RWPE2 (cell line): ENCODE results near the gene PTPRQ.

Source experiments
- ATAC-seq: fragments of 200-7000 bp; cut with Tn5 transposase; 3 replicates; pipeline ENCODE4 v1.9.1; 2021; ENCODE audit warnings: low read depth
- DNase-seq: peaks from one replicate; pipeline ENCODE4 v3.0.0-alpha.2; 2020; ENCODE audit warnings: low spot score
- H3K27ac ChIP-seq: fragments of 450-650 bp; 2 replicates; pipeline ENCODE4 v1.5.1; 2017; ENCODE audit warnings: mild to moderate bottlenecking; ENCODE audit not compliant: poor library complexity, severe bottlenecking
- H3K27me3 ChIP-seq: fragments of 250-450 bp; sonication (Bioruptor Pico); 2 replicates; pipeline ENCODE4 v1.5.1; 2021; ENCODE audit warnings: mild to moderate bottlenecking, moderate library complexity; ENCODE audit not compliant: insufficient read depth, poor library complexity, severe bottlenecking
- H3K36me3 ChIP-seq: fragments of 250-450 bp; sonication (Bioruptor Pico); 2 replicates; pipeline ENCODE4 v1.5.1; 2020; ENCODE audit warnings: low read depth, mild to moderate bottlenecking, moderate library complexity
- H3K4me1 ChIP-seq: fragments of 250-450 bp; sonication (Bioruptor Pico); 2 replicates; pipeline ENCODE4 v1.5.1; 2021; ENCODE audit warnings: mild to moderate bottlenecking, moderate library complexity; ENCODE audit not compliant: insufficient read depth, poor library complexity, severe bottlenecking
- H3K4me3 ChIP-seq: fragments of 250-450 bp; sonication (Bioruptor Pico); 2 replicates; pipeline ENCODE4 v1.5.1; 2021; ENCODE audit warnings: mild to moderate bottlenecking, moderate library complexity; ENCODE audit not compliant: severe bottlenecking
- H3K9me3 ChIP-seq: fragments of 250-450 bp; sonication (Bioruptor Pico); 2 replicates; pipeline ENCODE4 v1.5.1; 2021; ENCODE audit warnings: mild to moderate bottlenecking, moderate library complexity; ENCODE audit not compliant: severe bottlenecking
- TF ChIP-seq, protein P1 (sequence below): fragments of 450-650 bp; IDR thresholded peaks from one replicate; pipeline ENCODE4 v1.5.1; 2017; ENCODE audit warnings: mild to moderate bottlenecking, moderate library complexity; ENCODE audit not compliant: poor library complexity, severe bottlenecking

The PTPRQ gene

DNA sequence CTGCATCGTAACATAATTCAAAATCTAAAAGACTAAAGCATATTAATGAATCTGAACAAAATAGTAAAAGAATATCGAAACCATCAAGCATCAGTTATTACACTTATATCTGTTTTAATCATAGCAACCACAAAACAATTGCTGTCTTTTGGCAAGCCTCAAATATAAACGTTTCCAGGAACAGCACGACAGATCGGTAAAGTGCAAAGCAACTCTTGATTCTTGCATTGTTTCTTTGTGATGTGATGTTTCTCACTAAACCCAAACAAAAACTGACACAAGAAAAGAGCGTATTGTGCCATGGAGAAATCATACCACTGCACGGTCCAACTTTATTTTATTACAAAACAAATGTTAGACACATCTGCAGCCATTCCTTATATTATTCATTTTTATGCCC is 254.2 kb downstream of the PTPRQ start:
- H3K36me3 ChIP-seq = no peaks in the 10 kb centered on the region
- H3K27ac ChIP-seq = no peak overlapping the region
- H3K4me1 ChIP-seq = peaks cover 5% of the 10 kb centered on the region
- H3K4me3 ChIP-seq = no peak overlapping the region
- TF ChIP-seq, protein P1, sequence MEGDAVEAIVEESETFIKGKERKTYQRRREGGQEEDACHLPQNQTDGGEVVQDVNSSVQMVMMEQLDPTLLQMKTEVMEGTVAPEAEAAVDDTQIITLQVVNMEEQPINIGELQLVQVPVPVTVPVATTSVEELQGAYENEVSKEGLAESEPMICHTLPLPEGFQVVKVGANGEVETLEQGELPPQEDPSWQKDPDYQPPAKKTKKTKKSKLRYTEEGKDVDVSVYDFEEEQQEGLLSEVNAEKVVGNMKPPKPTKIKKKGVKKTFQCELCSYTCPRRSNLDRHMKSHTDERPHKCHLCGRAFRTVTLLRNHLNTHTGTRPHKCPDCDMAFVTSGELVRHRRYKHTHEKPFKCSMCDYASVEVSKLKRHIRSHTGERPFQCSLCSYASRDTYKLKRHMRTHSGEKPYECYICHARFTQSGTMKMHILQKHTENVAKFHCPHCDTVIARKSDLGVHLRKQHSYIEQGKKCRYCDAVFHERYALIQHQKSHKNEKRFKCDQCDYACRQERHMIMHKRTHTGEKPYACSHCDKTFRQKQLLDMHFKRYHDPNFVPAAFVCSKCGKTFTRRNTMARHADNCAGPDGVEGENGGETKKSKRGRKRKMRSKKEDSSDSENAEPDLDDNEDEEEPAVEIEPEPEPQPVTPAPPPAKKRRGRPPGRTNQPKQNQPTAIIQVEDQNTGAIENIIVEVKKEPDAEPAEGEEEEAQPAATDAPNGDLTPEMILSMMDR = no peak
- no peaks in the 10 kb centered on the region for H3K9me3 ChIP-seq
- DNase-seq (no peak), ATAC-seq (no peak)
- no peaks in the 10 kb centered on the region for H3K27me3 ChIP-seq

DNA sequence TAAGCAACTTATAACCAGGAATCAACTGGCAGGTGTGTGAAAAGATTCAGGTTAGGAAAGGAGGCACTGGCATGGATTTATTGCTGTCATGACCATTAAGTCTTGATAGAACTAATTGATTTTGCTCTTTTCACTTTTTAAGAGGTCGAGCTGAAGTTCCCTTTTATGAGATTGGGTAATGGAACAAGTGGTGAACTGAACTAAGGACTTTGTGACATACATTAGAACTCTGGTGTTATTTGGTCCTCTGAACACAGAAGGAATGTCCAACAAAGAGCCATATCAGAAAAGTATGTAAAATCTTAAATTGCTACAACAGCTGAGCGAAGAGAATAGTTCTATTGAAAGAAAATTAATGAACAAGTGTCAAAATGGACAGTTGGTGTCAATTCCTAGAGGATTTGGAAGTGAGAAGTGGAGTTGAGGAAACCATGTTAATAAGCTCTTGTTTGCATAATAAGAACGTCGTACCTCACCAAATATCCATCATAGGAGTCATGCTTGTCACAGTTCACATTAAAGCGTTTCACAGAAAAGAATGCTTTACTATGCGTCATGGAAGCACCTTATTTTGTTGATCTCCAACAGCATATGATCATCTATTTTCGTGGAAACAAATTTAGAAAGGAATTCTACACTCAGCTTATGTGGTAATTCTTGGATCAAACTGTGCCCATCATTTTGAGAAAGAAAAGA is 255.0 kb downstream of the PTPRQ start:
- Histone ChIP-seq H3K27ac (no peak overlapping the region), H3K4me3 (no peak overlapping the region), H3K9me3 (no peaks in the 10 kb centered on the region), H3K4me1 (peaks cover 10% of the 10 kb centered on the region), H3K36me3 (no peaks in the 10 kb centered on the region), H3K27me3 (no peaks in the 10 kb centered on the region)
- no peak for ATAC-seq
- no peak for DNase-seq
- TF ChIP-seq, protein P1 = no peak

DNA sequence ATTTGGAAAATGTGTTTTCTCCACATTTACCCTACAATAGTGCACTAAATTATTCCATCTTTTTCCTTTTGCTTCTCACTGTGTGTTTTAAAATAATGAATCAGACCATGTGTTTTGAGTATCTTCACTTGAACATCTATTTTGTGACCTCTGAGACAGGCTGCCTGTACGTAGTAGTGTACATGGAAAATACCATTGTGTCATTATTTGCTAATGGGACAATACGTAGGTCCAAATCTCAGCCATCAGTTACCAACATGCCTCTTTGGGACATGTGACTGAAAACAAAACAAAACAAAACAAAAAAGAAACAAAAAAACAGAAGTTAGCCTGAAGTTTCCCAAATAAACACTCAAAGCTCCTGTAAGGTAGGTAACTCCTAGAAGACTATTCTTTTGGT is 256.3 kb downstream of the PTPRQ start:
- Histone ChIP-seq H3K4me3 (no peak overlapping the region), H3K36me3 (no peaks in the 10 kb centered on the region), H3K4me1 (peaks cover 10% of the 10 kb centered on the region), H3K27me3 (no peaks in the 10 kb centered on the region), H3K9me3 (no peaks in the 10 kb centered on the region), H3K27ac (no peak overlapping the region)
- no peak for ATAC-seq
- TF ChIP-seq, protein P1 = no peak
- DNase-seq = no peak

DNA sequence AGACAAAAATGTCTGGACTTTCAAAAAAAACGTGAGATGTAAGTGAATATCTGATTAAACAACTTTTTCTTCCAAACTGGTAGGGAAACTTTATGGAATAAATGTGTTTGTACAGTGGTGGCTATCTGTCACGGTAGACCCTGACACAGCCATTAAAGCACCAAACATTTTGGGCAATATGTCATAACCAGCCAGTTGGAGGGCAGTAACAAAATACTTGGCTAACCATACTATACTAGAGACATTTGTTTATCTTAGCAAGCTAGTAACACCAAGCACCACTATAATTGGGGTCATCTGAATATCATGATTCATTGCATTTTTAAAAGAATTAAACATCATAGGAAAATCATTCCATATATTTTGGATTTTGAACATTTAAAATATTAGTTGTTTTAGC is 257.4 kb downstream of the PTPRQ start:
- H3K4me1 ChIP-seq = peaks cover 10% of the 10 kb centered on the region
- H3K9me3 ChIP-seq = no peaks in the 10 kb centered on the region
- TF ChIP-seq, protein P1 = no peak
- no peak overlapping the region for H3K27ac ChIP-seq
- H3K36me3 ChIP-seq = no peaks in the 10 kb centered on the region
- ATAC-seq = no peak
- H3K27me3 ChIP-seq = peaks cover 4% of the 10 kb centered on the region
- DNase-seq = no peak
- no peak overlapping the region for H3K4me3 ChIP-seq
